Measurements from ENCODE around the gene XPR1. TPM values are rescaled to one million over a fixed set of nuclear protein-coding genes. Genes with fewer than 3 reads are reported as not detected.
"Not testable (repeated sequence)": the region's sequence is repeated elsewhere in the genome, so short reads cannot be mapped to it uniquely, and the experiment has no call there.

Gene XPR1
- total RNA-seq, 1 experiment from 2014 or later: 19.9 TPM

DNA sequence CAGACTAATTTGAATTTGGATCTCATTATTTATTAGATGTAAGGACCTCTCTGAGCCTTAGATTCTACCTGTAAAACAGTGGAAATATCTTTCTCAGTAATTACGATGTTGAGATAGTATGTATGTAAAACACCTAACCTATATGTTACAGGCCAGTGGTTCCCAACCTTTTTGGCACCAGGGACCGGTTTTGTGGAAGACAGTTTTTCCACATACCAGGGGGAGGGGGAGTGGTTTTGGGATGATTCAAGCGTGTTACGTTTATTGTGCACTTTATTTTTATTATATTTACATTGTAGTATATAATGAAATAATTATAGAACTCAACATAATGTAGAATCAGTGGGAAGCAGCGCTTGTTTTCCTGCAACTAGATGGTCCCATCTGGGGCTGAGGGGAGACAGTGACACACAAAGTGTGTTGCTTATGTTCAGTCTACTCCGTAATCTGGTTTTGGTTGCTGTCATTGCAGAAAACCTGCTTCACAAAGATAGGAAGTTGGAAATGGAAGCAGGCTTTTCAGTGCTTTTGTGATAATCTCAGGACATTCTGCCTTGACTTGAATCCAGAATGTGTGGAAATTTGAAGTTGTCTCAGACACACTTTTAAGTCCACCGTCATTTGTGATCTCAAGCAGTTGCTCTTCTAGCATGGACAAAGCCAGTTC, 12.8 kb downstream of the XPR1 start:
- CTCF ChIA-PET: no interaction called here
- no TSS peak for BruUV-seq (replicated peaks)

DNA sequence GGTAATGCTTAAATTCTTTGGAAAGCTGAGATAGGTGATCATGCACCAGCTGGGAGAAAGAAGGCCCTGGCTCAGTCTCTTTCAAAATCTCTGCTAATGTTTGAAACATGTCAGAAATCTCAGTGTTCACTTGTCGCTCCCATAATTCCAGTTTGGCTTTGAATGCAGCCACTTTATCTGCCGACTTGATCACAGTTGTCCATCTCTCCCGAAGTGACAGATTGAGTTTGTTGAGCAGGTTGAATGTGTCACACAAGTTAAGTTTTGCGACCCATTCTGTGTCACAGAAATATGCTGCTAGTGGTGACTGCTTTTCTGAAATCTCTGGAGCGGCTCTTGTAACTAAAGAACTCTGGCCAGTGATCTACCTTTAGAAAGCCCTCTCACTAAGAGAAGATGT, 13.4 kb downstream of the XPR1 start:
- DNase-seq (ENCODE audit: low read depth, low spot score); H3K4me1 ChIP-seq (ENCODE audit: control insufficient read depth in 1 of 2, insufficient read depth in 2 of 2, low read length in 2 of 2); H3K9me3 ChIP-seq (ENCODE audit: control insufficient read depth in 1 of 2, insufficient read depth in 1 of 2, low read depth in 1 of 2, low read length in 2 of 2); H3K36me3 ChIP-seq (ENCODE audit: control insufficient read depth in 1 of 2, insufficient read depth in 2 of 2, low read length in 2 of 2); H3K4me3 ChIP-seq (replicated peaks in 1 of 2; ENCODE audit: low read depth in 1 of 2, low read length in 2 of 2); H2AFZ ChIP-seq (ENCODE audit: low read depth, low read length, poor library complexity, severe bottlenecking); H3K27ac ChIP-seq (ENCODE audit: low read depth, low read length); H3K27me3 ChIP-seq (ENCODE audit: insufficient read depth, low read length); H3K9me2 ChIP-seq (ENCODE audit: insufficient read depth); RAD21 ChIA-PET (ENCODE audit: low non-redundant PET in 1 of 2, low total read pairs in 2 of 2, uncharacterized antibody in 2 of 2, unreplicated experiment in 2 of 2); H3K9ac ChIP-seq (ENCODE audit: low read length); H4K20me1 ChIP-seq (ENCODE audit: insufficient read depth); H3K4me2 ChIP-seq (ENCODE audit: low read length); intact Hi-C loops (cut with micrococcal nuclease); ATAC-seq; BruUV-seq (replicated peaks); POLR2A ChIA-PET; CTCF ChIA-PET: not testable (repeated sequence)
- H3K79me2 ChIP-seq (ENCODE audit: insufficient read depth, low read length): peaks cover 17% of the 10 kb centered on the region

More for the DNA sequence above, 12.8 kb downstream of the XPR1 start:
- TF ChIP-seq TCF7L2 (IDR thresholded peaks at IDR 0.05; ENCODE audit: borderline replicate concordance, extremely low read depth, insufficient read depth, insufficient read length): no peak
- TF ChIP-seq ZNF274 (IDR thresholded peaks at IDR 0.05; ENCODE audit: low read depth, low read length): no peak
- TF ChIP-seq JUND (IDR thresholded peaks at IDR 0.05): no peak
- TF ChIP-seq RAD21 (IDR thresholded peaks at IDR 0.05; ENCODE audit: low read depth): no peak
- no peak for TF ChIP-seq SP1 (IDR thresholded peaks at IDR 0.05; ENCODE audit: low read depth)
- no peak for TF ChIP-seq POLR2A (IDR thresholded peaks at IDR 0.05; ENCODE audit: borderline replicate concordance, extremely low read depth, insufficient read depth, insufficient read length)
- TF ChIP-seq YY1 (IDR thresholded peaks at IDR 0.05; ENCODE audit: extremely low read depth, insufficient replicate concordance, low read depth, low read length): no peak
- TF ChIP-seq FOSL1 (IDR thresholded peaks at IDR 0.05; ENCODE audit: low read depth): no peak
- TF ChIP-seq, protein P1, sequence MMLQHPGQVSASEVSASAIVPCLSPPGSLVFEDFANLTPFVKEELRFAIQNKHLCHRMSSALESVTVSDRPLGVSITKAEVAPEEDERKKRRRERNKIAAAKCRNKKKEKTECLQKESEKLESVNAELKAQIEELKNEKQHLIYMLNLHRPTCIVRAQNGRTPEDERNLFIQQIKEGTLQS (IDR thresholded peaks at IDR 0.05): no peak
- TF ChIP-seq, protein P2, sequence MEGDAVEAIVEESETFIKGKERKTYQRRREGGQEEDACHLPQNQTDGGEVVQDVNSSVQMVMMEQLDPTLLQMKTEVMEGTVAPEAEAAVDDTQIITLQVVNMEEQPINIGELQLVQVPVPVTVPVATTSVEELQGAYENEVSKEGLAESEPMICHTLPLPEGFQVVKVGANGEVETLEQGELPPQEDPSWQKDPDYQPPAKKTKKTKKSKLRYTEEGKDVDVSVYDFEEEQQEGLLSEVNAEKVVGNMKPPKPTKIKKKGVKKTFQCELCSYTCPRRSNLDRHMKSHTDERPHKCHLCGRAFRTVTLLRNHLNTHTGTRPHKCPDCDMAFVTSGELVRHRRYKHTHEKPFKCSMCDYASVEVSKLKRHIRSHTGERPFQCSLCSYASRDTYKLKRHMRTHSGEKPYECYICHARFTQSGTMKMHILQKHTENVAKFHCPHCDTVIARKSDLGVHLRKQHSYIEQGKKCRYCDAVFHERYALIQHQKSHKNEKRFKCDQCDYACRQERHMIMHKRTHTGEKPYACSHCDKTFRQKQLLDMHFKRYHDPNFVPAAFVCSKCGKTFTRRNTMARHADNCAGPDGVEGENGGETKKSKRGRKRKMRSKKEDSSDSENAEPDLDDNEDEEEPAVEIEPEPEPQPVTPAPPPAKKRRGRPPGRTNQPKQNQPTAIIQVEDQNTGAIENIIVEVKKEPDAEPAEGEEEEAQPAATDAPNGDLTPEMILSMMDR (IDR thresholded peaks at IDR 0.05 in 2 of 3, conservative IDR thresholded peaks at IDR 0.05 in 1 of 3; ENCODE audit: borderline replicate concordance in 1 of 3, insufficient read depth in 1 of 3, low read depth in 2 of 3, low read length in 2 of 3): no peak
- TF ChIP-seq ELF1 (IDR thresholded peaks at IDR 0.05; ENCODE audit: borderline replicate concordance, low read depth): no peak
- no peak for TF ChIP-seq CEBPB (IDR thresholded peaks at IDR 0.05; ENCODE audit: low read depth)
- H2AFZ ChIP-seq (ENCODE audit: low read depth, low read length, poor library complexity, severe bottlenecking): no peak overlapping the region
- ChIA-PET POLR2A (no interaction called here), RAD21 (ENCODE audit: low non-redundant PET in 1 of 2, low total read pairs in 2 of 2, uncharacterized antibody in 2 of 2, unreplicated experiment in 2 of 2) (no interaction called here)
- H3K9me3 ChIP-seq (ENCODE audit: control insufficient read depth in 1 of 2, insufficient read depth in 1 of 2, low read depth in 1 of 2, low read length in 2 of 2): no peaks in the 10 kb centered on the region
- 0 out of 4 replicates have a peak, but pooled peaks cover 0 to 6% of the 10 kb centered on the region in 2 experiments for H3K4me1 ChIP-seq (ENCODE audit: control insufficient read depth in 1 of 2, insufficient read depth in 2 of 2, low read length in 2 of 2)
- no peak for DNase-seq (ENCODE audit: low read depth, low spot score)
- no peak overlapping the region for H3K27ac ChIP-seq (ENCODE audit: low read depth, low read length)
- H3K79me2 ChIP-seq (ENCODE audit: insufficient read depth, low read length): peaks cover 20% of the 10 kb centered on the region
- no peak overlapping the region for H3K4me3 ChIP-seq (replicated peaks in 1 of 2; ENCODE audit: low read depth in 1 of 2, low read length in 2 of 2)
- intact Hi-C loops (cut with micrococcal nuclease): no loop called here
- H3K9me2 ChIP-seq (ENCODE audit: insufficient read depth): no peaks in the 10 kb centered on the region
- no peak overlapping the region for H3K4me2 ChIP-seq (ENCODE audit: low read length)
- H3K9ac ChIP-seq (ENCODE audit: low read length): no peak overlapping the region
- H4K20me1 ChIP-seq (ENCODE audit: insufficient read depth): no peaks in the 10 kb centered on the region; the same call in 1 of the 2 replicates
- no peaks in the 10 kb centered on the region for H3K27me3 ChIP-seq (ENCODE audit: insufficient read depth, low read length)
- no peak for ATAC-seq
- H3K36me3 ChIP-seq (ENCODE audit: control insufficient read depth in 1 of 2, insufficient read depth in 2 of 2, low read length in 2 of 2): no peaks in the 10 kb centered on the region

Data from HCT116 (cell line).